M059J (cell line): ENCODE measurements around the gene SETD1B. TPM values are rescaled to one million over a fixed set of nuclear protein-coding genes. Genes with fewer than 3 reads are reported as not detected.
"Not testable (repeated sequence)": the region's sequence is repeated elsewhere in the genome, so short reads cannot be mapped to it uniquely, and the experiment has no call there.

Experiments used
- DNase-seq: peaks from one replicate; pipeline ENCODE4 v3.0.0-alpha.2; 2012; ENCODE audit warnings: low read depth
- total RNA-seq: library from RNA; depleted of rRNA; stranded (reverse); fragments of >200 nt; shearing (Covaris generic); gene quantifications from 2 replicates; pipeline ENCODE4 v1.2.3, GENCODE V29; 2014; rRNA removed

The SETD1B gene
- total RNA-seq = 2.7 and 3.9 TPM in 2 replicates

- no peak for DNase-seq
Measured at GRCh38 chr12:121803861-121804416, at the start of gene SETD1B. Gene SETD1B, plus strand, starts transcription at chr12:121804009. Its CDS starts 729 bp downstream, at chr12:121804738.

GRCh38 chr12:121754836-121755235 lies 49.0 kb upstream of the SETD1B start:
- no peak for DNase-seq

GRCh38 chr12:121755591-121755990 lies 48.2 kb upstream of the SETD1B start:
- DNase-seq = no peak

- not testable (repeated sequence) for DNase-seq
Measured at GRCh38 chr12:121758536-121758935, 45.3 kb upstream of the SETD1B start.

GRCh38 chr12:121762269-121762668 lies 41.5 kb upstream of the SETD1B start:
- no peak for DNase-seq

GRCh38 chr12:121764808-121765207 lies 39.0 kb upstream of the SETD1B start:
- DNase-seq = no peak

GRCh38 chr12:121765573-121765972 lies 38.2 kb upstream of the SETD1B start:
- peak; percentile 87 for DNase-seq

- DNase-seq = no peak
Measured at GRCh38 chr12:121766290-121767039, 37.3 kb upstream of the SETD1B start.

GRCh38 chr12:121767525-121768016 lies 36.2 kb upstream of the SETD1B start:
- peak; percentile 74 for DNase-seq

GRCh38 chr12:121769297-121769830 lies 34.4 kb upstream of the SETD1B start:
- no peak for DNase-seq

GRCh38 chr12:121769831-121770301 lies 33.9 kb upstream of the SETD1B start:
- DNase-seq = no peak

GRCh38 chr12:121770388-121770787 lies 33.4 kb upstream of the SETD1B start:
- no peak for DNase-seq

- DNase-seq = no peak
Measured at GRCh38 chr12:121770813-121771625, 32.8 kb upstream of the SETD1B start.

- DNase-seq = peak; percentile 58
Measured at GRCh38 chr12:121773011-121773777, 30.6 kb upstream of the SETD1B start.

- no peak for DNase-seq
Measured at GRCh38 chr12:121774968-121775474, 28.8 kb upstream of the SETD1B start.

GRCh38 chr12:121775501-121775900 lies 28.3 kb upstream of the SETD1B start:
- no peak for DNase-seq

- DNase-seq = no peak
Measured at GRCh38 chr12:121776190-121777098, 27.4 kb upstream of the SETD1B start.

GRCh38 chr12:121778567-121779421 lies 25.0 kb upstream of the SETD1B start:
- DNase-seq = no peak

GRCh38 chr12:121779422-121779895 lies 24.4 kb upstream of the SETD1B start:
- no peak for DNase-seq
